Breast epithelium (tissue), 3 donors: Measurements from ENCODE around the gene MCUB.

Experiments
- POLR2A ChIP-seq: fragments of 450-650 bp; IDR thresholded peaks from one replicate; pipeline ENCODE4 v1.6.1; 2016; ENCODE audit warnings: antibody characterized with exemption, mild to moderate bottlenecking, moderate library complexity
- TF ChIP-seq, protein P1 (sequence below), 3 donors: fragments of 450-650 bp; IDR thresholded peaks; one replicate each; pipeline ENCODE4 v1.5.1; 2016 to 2017; ENCODE audit warnings: antibody characterized with exemption in 3 of 3, mild to moderate bottlenecking in 3 of 3, moderate library complexity in 3 of 3

DNA sequence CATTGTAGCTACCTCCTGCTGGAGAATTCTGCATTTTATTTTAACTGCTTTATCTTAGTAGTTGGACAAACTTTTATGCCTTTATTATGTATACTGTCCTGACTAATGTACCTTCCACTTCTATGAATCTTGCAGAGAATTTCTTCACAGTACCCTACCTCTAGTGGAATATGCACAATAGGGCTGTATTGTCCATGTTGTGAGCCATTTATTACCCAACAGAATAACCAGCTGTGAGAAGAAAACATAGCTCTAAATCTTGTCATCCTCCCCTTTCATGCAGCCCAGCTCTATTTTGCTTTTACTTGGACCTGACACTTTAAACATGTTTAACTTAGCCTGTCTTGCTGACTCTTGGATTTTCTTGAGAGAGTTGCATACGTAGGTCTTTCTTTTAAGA is 56.2 kb downstream of the MCUB start:
- TF ChIP-seq, protein P1, sequence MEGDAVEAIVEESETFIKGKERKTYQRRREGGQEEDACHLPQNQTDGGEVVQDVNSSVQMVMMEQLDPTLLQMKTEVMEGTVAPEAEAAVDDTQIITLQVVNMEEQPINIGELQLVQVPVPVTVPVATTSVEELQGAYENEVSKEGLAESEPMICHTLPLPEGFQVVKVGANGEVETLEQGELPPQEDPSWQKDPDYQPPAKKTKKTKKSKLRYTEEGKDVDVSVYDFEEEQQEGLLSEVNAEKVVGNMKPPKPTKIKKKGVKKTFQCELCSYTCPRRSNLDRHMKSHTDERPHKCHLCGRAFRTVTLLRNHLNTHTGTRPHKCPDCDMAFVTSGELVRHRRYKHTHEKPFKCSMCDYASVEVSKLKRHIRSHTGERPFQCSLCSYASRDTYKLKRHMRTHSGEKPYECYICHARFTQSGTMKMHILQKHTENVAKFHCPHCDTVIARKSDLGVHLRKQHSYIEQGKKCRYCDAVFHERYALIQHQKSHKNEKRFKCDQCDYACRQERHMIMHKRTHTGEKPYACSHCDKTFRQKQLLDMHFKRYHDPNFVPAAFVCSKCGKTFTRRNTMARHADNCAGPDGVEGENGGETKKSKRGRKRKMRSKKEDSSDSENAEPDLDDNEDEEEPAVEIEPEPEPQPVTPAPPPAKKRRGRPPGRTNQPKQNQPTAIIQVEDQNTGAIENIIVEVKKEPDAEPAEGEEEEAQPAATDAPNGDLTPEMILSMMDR (IDR thresholded peaks at IDR 0.05): no peak
- no peak for TF ChIP-seq POLR2A
